GM11168 (cell line): ENCODE data around the gene DDX19B.
"Not testable (repeated sequence)": the region's sequence is repeated elsewhere in the genome, so short reads cannot be mapped to it uniquely, and the experiment has no call there.

ENCODE experiments used
- in situ Hi-C: fragments of 300-500 bp; cut with MboI; formaldehyde crosslinking; loops from one replicate; pipeline ENCODE4 v1.12.0; 2022; ENCODE audit warnings: low sequenced_read_pairs; ENCODE audit not compliant: unreplicated experiment

DDX19B gene

GRCh38 chr16:70342016-70342415 lies 43.0 kb downstream of the DDX19B start:
- in situ Hi-C loops = no loop called here

- in situ Hi-C loops = no loop called here
Measured at GRCh38 chr16:70345840-70346239, 46.9 kb downstream of the DDX19B start.

- in situ Hi-C loops = no loop called here
Measured at GRCh38 chr16:70348991-70349390, 50.0 kb downstream of the DDX19B start.

GRCh38 chr16:70349783-70350182 lies 50.8 kb downstream of the DDX19B start:
- in situ Hi-C loops = no loop called here

GRCh38 chr16:70359552-70359951 lies 60.6 kb downstream of the DDX19B start:
- in situ Hi-C loops = no loop called here

GRCh38 chr16:70364399-70364798 lies 65.4 kb downstream of the DDX19B start:
- in situ Hi-C loops = no loop called here

GRCh38 chr16:70370145-70370544 lies 71.2 kb downstream of the DDX19B start:
- in situ Hi-C loops = not testable (repeated sequence)

GRCh38 chr16:70370924-70371323 lies 71.9 kb downstream of the DDX19B start:
- in situ Hi-C loops = no loop called here

- in situ Hi-C loops = no loop called here
Measured at GRCh38 chr16:70372921-70373728, 74.1 kb downstream of the DDX19B start.

GRCh38 chr16:70374213-70374612 lies 75.2 kb downstream of the DDX19B start:
- in situ Hi-C loops = no loop called here

GRCh38 chr16:70375636-70376611 lies 76.9 kb downstream of the DDX19B start:
- in situ Hi-C loops = no loop called here

- in situ Hi-C loops = no loop called here
Measured at GRCh38 chr16:70377782-70378181, 78.8 kb downstream of the DDX19B start.

- in situ Hi-C loops = no loop called here
Measured at GRCh38 chr16:70378869-70379493, 80.0 kb downstream of the DDX19B start.

- in situ Hi-C loops = no loop called here
Measured at GRCh38 chr16:70380248-70380918, 81.4 kb downstream of the DDX19B start.

- in situ Hi-C loops = no loop called here
Measured at GRCh38 chr16:70380919-70381603, 82.1 kb downstream of the DDX19B start.

- in situ Hi-C loops = no loop called here
Measured at GRCh38 chr16:70381604-70382342, 82.8 kb downstream of the DDX19B start.

GRCh38 chr16:70383421-70383960 lies 84.5 kb downstream of the DDX19B start:
- in situ Hi-C loops = no loop called here
